Endothelial cell of umbilical vein (primary cell): Measurements from ENCODE around the gene GABARAP. TPM values are rescaled to one million over a fixed set of nuclear protein-coding genes. Genes with fewer than 3 reads are reported as not detected.

Experiments
- BruUV-seq: library from RNA; stranded (reverse); fragments of 400-500 nt; replicated peaks from 2 replicates; lab custom pipeline; 2021; lab: Mats Ljungman, UMichigan
- CTCF ChIA-PET: fragments of 300-600, 350-600 bp; sonication (Branson Sonifier 250); formaldehyde crosslinking; loops from one replicate; lab custom pipeline; 2021; ENCODE audit warnings: antibody characterized with exemption, inconsistent platforms; lab: Charles Lee
- POLR2A ChIA-PET: fragments of 300-600, 350-600 bp; sonication (Branson Sonifier 250); formaldehyde crosslinking; loops from one replicate; lab custom pipeline; 2021; ENCODE audit warnings: antibody characterized with exemption, inconsistent platforms; lab: Charles Lee
- DNase-seq: peaks from one replicate; pipeline ENCODE4 v3.0.0-alpha.2; 2011; ENCODE audit warnings: low read depth, low spot score
- FAIRE-seq: peaks from 2 replicates; lab custom pipeline; 2011; peaks lifted over from hg19 to GRCh38; lab: Jason Lieb, UNC
- H2AFZ ChIP-seq: 2 replicates; pipeline ENCODE4 v1.6.0; 2012; ENCODE audit warnings: low read depth, low read length, control low read depth, inconsistent platforms
- H3K27ac ChIP-seq: 2 replicates; pipeline ENCODE4 v1.5.1; 2011; ENCODE audit warnings: low read depth, mild to moderate bottlenecking, control low read depth, low read length, moderate library complexity; ENCODE audit not compliant: insufficient read depth
- H3K27me3 ChIP-seq, 2 experiments: 2 replicates each; pipeline versions ENCODE4 v1.6.0 to v1.6.1; 2011; ENCODE audit warnings: low read length in 2 of 2, mixed read lengths in 1 of 2; ENCODE audit not compliant: control insufficient read depth in 2 of 2, insufficient read depth in 2 of 2
- H3K36me3 ChIP-seq, 2 experiments: 2 replicates in 1 of 2; 3 replicates in 1 of 2; pipeline ENCODE4 v1.5.1; 2011; ENCODE audit warnings: low read length in 2 of 2, mild to moderate bottlenecking in 1 of 2, moderate library complexity in 1 of 2; ENCODE audit not compliant: control insufficient read depth in 2 of 2, insufficient read depth in 2 of 2; ENCODE audit errors: extremely low read depth in 1 of 2
- H3K4me1 ChIP-seq: 3 replicates; pipeline ENCODE4 v1.5.1; 2011; ENCODE audit warnings: mild to moderate bottlenecking, low read length; ENCODE audit not compliant: control insufficient read depth, insufficient read depth; ENCODE audit errors: extremely low read depth
- H3K4me2 ChIP-seq: 2 replicates; pipeline ENCODE4 v1.6.1; 2011; ENCODE audit warnings: low read length, control low read depth, mixed read lengths; ENCODE audit not compliant: insufficient read depth
- H3K4me3 ChIP-seq, 3 experiments: fragments of 200-600 bp in 1 of 3; sonication (generic), shearing (Covaris generic) in 1 of 3; replicated peaks in 1 of 3; 2 replicates each; pipeline ENCODE4 v1.5.1; 2011 to 2016; ENCODE audit warnings: control low read depth in 3 of 3, low read length in 3 of 3, mild to moderate bottlenecking in 2 of 3, inconsistent platforms in 1 of 3, low read depth in 1 of 3, moderate library complexity in 1 of 3; ENCODE audit not compliant: insufficient read depth in 1 of 3
- H3K79me2 ChIP-seq: 2 replicates; pipeline ENCODE4 v1.6.0; 2012; ENCODE audit warnings: low read length, inconsistent platforms; ENCODE audit not compliant: control insufficient read depth, insufficient read depth
- H3K9ac ChIP-seq: replicated peaks from 2 replicates; pipeline ENCODE3; 2011; ENCODE audit warnings: low read length, control low read depth; ENCODE audit not compliant: insufficient read depth; ENCODE audit errors: extremely low read depth
- H3K9me1 ChIP-seq: replicated peaks from 3 replicates; pipeline ENCODE4 v1.6.0; 2011; ENCODE audit warnings: mild to moderate bottlenecking, low read length; ENCODE audit not compliant: control insufficient read depth, insufficient read depth; ENCODE audit errors: extremely low read depth
- H3K9me3 ChIP-seq: replicated peaks from 2 replicates; pipeline ENCODE4 v1.5.1; 2012; ENCODE audit warnings: low read length, inconsistent platforms; ENCODE audit not compliant: control insufficient read depth, insufficient read depth
- H4K20me1 ChIP-seq: replicated peaks from 2 replicates; pipeline ENCODE3; 2011; ENCODE audit warnings: mild to moderate bottlenecking, low read length; ENCODE audit not compliant: control insufficient read depth, insufficient read depth; ENCODE audit errors: extremely low read depth
- CTCF ChIP-seq, 2 donors: IDR thresholded peaks; 1 replicate in 1 of 2; 2 replicates in 1 of 2; pipeline ENCODE4 v1.5.1; 2011; ENCODE audit warnings: low read length in 2 of 2, mild to moderate bottlenecking in 2 of 2, moderate library complexity in 2 of 2, control low read depth in 1 of 2, inconsistent platforms in 1 of 2, low read depth in 1 of 2; ENCODE audit not compliant: insufficient read depth in 1 of 2; ENCODE audit errors: extremely low read depth in 1 of 2
- EZH2 ChIP-seq: IDR thresholded peaks from 2 replicates; pipeline ENCODE4 v1.6.1; 2012; ENCODE audit warnings: borderline replicate concordance, low read depth, mild to moderate bottlenecking, moderate library complexity, low read length, inconsistent platforms; ENCODE audit not compliant: severe bottlenecking
- FOS ChIP-seq: IDR thresholded peaks from 2 replicates; pipeline ENCODE4 v1.6.1; 2011; ENCODE audit warnings: mild to moderate bottlenecking, low read length, moderate library complexity, borderline replicate concordance; ENCODE audit not compliant: insufficient read depth
- GATA2 ChIP-seq: IDR thresholded peaks from 2 replicates; pipeline ENCODE4 v1.7.0; 2011; ENCODE audit warnings: low read depth, mild to moderate bottlenecking, moderate library complexity, mixed read lengths, low read length; ENCODE audit not compliant: insufficient read length, insufficient read depth
- JUN ChIP-seq: IDR thresholded peaks from 2 replicates; pipeline ENCODE4 v1.6.1; 2011; ENCODE audit warnings: borderline replicate concordance, low read depth; ENCODE audit not compliant: insufficient read length, insufficient read depth
- MYC ChIP-seq: IDR thresholded peaks from one replicate; pipeline ENCODE4 v1.6.1; 2011; ENCODE audit warnings: mild to moderate bottlenecking, low read depth, low read length
- POLR2A ChIP-seq: IDR thresholded peaks from 2 replicates; pipeline ENCODE4 v1.6.1; 2012; ENCODE audit warnings: low read depth, mild to moderate bottlenecking, control low read depth, low read length
- POLR2AphosphoS5 ChIP-seq: IDR thresholded peaks from 2 replicates; pipeline ENCODE4 v1.6.1; 2012; ENCODE audit warnings: low read depth, mild to moderate bottlenecking, control low read depth, low read length, moderate library complexity; ENCODE audit not compliant: insufficient read depth
- dilution Hi-C: fragments of 300-500 bp; cut with MboI; formaldehyde crosslinking; loops from one replicate; pipeline ENCODE4 v1.15.0; 2019; ENCODE audit warnings: low sequenced_read_pairs; ENCODE audit not compliant: extremely low pct_ligation_motif_present
- intact Hi-C: fragments of 100-400 bp; cut with micrococcal nuclease; formaldehyde crosslinking; loops from one replicate; pipeline ENCODE4 v1.10.0; 2022
- polyA plus RNA-seq, 4 experiments: library from polyadenylated mRNA; depleted of rRNA in 3 of 4; stranded (reverse) in 3 of 4; unstranded in 1 of 4; fragments of >200 nt; gene quantifications; 2 replicates each; pipeline versions ENCODE4 v1.2.1 to v1.2.3, GENCODE V29; 2011 to 2012; ENCODE audit warnings: missing spikeins in 1 of 4
- total RNA-seq: library from RNA; stranded (reverse); gene quantifications from 2 replicates; pipeline ENCODE4 v1.2.3, GENCODE V29; 2021
- TF ChIP-seq, protein P1 (sequence below): IDR thresholded peaks from 2 replicates; pipeline ENCODE4 v1.6.1; 2011; ENCODE audit not compliant: insufficient read depth, insufficient read length

GABARAP gene
- total and polyA plus RNA-seq, 2 donors (not counting 3 experiments of a cell fraction or from before 2014, with no cell fraction given), result 401 to 882 TPM

DNA sequence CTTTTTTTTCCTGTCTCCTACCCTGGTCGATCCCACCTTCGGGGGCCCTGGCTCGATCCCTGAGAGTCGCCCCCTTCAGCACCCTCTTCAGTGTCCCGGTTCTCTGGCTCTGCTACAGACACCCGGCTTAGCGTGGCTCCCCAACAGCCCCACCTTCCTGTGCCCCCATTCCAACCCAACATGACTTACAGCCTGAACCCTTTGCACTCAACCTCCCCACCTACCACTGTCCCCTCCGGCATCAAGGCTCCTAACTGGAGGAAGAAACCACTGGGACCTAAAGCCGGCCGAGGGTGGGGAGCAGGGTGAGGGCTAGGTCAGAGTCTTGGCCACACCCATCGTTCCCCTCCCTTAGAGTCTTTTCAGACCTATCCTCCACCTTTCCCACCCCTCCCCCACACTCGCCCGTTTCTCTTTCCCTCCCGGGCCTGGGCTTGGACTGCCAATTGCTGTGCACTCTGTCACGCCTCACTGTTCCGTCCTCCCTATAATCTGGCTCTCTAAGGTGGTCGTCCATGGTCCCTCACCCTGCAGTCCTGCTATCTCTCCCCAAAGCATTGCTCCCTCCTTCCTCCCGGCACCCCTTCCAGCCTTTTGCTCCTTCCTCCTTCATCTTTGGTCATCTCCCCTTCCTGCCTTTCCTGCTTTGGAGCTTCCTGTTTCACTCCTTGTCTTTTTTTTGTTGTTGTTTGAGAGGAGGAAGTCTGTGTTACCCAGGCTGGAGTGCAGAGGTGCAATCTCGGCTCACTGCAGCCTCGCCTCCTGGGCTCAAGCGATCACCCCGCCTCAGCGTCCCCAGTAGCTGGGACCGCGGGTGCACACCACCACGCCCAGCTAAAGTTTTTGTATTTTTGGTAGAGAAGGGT lies 20.9 kb upstream of the GABARAP start:
- no peaks in the 10 kb centered on the region for H3K9me3 ChIP-seq
- H3K4me3 ChIP-seq, result peak overlapping the region; percentile 18 to 35 (median 22)
- peak overlapping the region; percentile 2 for H3K4me2 ChIP-seq
- H3K27ac ChIP-seq, result no peak overlapping the region
- FAIRE-seq (peak; percentile 91), DNase-seq (no peak)
- peak overlapping the region; percentile 81 for H2AFZ ChIP-seq
- dilution Hi-C loops, result no loop called here
- no peak for TF ChIP-seq FOS
- no peak for TF ChIP-seq GATA2
- no peak for TF ChIP-seq POLR2A
- TF ChIP-seq EZH2, result no peak
- no peak for TF ChIP-seq MYC
- TF ChIP-seq JUN, result no peak
- no peak for TF ChIP-seq CTCF (IDR thresholded peaks at IDR 0.05; ENCODE audit: extremely low read depth in 1 of 2, insufficient read depth in 1 of 2, low read depth in 1 of 2, low read length in 2 of 2)
- no peak for TF ChIP-seq POLR2AphosphoS5
- TF ChIP-seq, protein P1, sequence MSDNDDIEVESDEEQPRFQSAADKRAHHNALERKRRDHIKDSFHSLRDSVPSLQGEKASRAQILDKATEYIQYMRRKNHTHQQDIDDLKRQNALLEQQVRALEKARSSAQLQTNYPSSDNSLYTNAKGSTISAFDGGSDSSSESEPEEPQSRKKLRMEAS, result no peak
- peaks cover 26% of the 10 kb centered on the region for H3K4me1 ChIP-seq
- H3K9me1 ChIP-seq, result no peaks in the 10 kb centered on the region
- H3K9ac ChIP-seq, result peak overlapping the region; percentile 11
- no peaks in the 10 kb centered on the region for H3K79me2 ChIP-seq
- intact Hi-C loops, result no loop called here
- peaks cover 0 to 5% of the 10 kb centered on the region in 2 experiments for H3K36me3 ChIP-seq
- no TSS peak for BruUV-seq
- ChIA-PET POLR2A (interaction anchor here (0.6 kb wide), 1 partner anchor 667 kb away, joined by 9 read pairs; no protein-coding TSS in a partner anchor), CTCF (interaction anchor here (0.6 to 1.5 kb wide), 3 partner anchors 13 to 33 kb away, joined by 3 to 4 read pairs (median 3); partner anchors contain the start of gene SLC2A4)
- H3K27me3 ChIP-seq, result no peaks in the 10 kb centered on the region
- H4K20me1 ChIP-seq, result no peaks in the 10 kb centered on the region
